Fibroblast of villous mesenchyme (primary cell): Measurements from ENCODE around the gene TBX5. TPM values are rescaled to one million over a fixed set of nuclear protein-coding genes. Genes with fewer than 3 reads are reported as not detected.

Experiments
- DNase-seq: peaks from one replicate; pipeline ENCODE4 v3.0.0-alpha.2; 2010; ENCODE audit warnings: low read depth
- H3K4me3 ChIP-seq: 2 replicates; pipeline ENCODE4 v1.5.1; 2011; ENCODE audit warnings: low read depth, mild to moderate bottlenecking, low read length
- total RNA-seq: library from RNA; depleted of rRNA; stranded (reverse); fragments of >200 nt; gene quantifications from 2 replicates; pipeline ENCODE4 v1.2.3, GENCODE V29; 2012
- TF ChIP-seq, protein P1 (sequence below): IDR thresholded peaks from 2 replicates; pipeline ENCODE4 v1.5.1; 2012; ENCODE audit warnings: low read depth, mild to moderate bottlenecking, low read length; ENCODE audit not compliant: insufficient read depth

TBX5 gene
- total RNA-seq, 1 donor, result 0.43 TPM

DNA sequence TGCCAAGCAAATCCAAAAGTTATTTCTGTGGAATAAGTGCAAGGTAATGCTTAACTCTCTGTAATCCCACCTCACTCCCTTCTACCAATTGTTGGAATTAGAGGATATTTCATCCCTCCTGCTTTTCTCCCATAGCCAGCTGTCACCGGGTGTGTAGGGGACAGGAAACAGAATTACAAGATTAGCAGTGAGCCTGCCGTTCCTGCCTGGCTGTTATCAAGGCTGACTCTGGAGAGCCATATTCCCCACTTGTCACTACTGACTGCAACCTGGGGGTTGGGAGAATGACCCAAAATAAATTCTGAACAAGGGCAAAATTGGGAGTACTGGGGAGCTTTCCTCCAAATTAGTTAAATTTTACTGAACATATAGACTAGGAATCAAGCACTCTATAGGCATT is 24.8 kb downstream of the TBX5 start:
- no peak for DNase-seq
- H3K4me3 ChIP-seq, result no peak overlapping the region
- TF ChIP-seq, protein P1, sequence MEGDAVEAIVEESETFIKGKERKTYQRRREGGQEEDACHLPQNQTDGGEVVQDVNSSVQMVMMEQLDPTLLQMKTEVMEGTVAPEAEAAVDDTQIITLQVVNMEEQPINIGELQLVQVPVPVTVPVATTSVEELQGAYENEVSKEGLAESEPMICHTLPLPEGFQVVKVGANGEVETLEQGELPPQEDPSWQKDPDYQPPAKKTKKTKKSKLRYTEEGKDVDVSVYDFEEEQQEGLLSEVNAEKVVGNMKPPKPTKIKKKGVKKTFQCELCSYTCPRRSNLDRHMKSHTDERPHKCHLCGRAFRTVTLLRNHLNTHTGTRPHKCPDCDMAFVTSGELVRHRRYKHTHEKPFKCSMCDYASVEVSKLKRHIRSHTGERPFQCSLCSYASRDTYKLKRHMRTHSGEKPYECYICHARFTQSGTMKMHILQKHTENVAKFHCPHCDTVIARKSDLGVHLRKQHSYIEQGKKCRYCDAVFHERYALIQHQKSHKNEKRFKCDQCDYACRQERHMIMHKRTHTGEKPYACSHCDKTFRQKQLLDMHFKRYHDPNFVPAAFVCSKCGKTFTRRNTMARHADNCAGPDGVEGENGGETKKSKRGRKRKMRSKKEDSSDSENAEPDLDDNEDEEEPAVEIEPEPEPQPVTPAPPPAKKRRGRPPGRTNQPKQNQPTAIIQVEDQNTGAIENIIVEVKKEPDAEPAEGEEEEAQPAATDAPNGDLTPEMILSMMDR, result no peak

DNA sequence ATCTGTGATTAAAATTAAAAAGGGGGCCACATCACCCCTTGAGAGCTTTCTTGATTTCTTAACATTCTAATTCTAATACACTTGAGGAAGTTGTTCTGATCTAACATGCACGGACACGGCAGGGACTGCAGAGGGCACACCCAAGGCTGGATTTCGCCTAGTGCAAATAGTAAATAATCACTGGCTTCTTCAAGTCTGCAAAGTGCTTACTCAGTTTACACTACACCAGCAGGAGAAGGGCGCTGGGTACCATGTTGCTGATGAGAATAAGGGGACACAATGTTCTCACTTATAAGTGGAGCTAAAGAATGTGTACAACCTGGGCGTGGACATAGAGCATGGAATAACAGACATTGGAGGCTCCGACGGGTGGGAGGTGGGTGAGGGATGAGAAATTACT is 34.2 kb downstream of the TBX5 start:
- H3K4me3 ChIP-seq, result no peak overlapping the region
- TF ChIP-seq, protein P1, result no peak
- DNase-seq, result no peak

DNA sequence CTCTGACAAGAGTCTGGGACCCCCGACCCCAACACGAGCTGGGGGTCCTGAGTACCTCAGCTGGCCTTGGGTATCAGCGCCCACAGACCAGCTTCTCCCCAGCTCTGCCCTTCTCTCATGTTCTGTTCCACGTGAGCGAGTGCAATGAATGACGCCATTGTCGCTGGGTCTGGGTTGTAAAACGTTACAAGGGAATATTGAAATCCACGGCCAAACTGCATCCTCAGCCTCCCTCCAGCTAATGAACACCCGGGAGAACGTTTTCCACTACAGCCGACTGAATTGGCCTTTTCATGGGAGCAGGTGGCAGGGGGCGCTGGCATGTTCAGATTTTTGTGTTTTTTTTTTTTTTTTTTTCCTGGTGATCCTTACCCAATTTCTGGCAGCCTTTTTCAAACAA is 34.7 kb downstream of the TBX5 start:
- TF ChIP-seq, protein P1, result no peak
- no peak overlapping the region for H3K4me3 ChIP-seq
- no peak for DNase-seq

DNA sequence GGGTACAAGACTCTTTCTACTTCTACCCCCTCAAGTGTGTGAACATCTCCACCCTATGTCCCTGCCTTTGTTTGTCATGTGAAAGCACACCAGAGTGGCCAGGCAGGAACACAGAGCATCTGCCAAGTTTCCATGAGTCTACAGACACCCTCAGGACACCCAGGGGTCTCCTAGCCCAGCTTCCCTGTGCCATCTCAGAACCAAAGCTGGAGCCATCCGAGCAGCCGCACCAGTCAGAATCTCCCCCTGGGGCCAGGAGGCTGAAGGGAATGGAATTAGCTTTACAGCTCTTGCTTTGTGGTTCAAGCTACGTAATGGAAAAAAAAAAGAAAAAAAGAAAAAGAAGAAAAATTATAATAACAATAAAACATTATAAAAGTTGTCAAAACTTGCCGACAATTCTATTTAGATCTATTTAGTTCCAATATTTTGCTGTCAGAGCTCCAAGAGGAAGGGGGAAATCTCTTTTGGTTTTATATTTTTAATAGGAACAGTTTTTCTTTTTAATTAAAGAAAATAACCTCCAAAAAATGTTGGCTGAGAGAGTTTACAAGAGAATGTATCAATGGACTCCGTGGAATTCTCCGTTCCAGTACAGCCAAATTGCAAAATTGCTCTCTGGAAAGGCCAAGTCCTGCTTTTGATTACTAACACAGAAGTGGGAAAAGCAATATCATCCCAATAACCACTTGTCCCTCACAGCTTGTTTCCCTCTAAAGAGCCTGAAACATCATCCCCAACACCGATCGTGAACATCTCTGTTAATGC is 37.1 kb downstream of the TBX5 start:
- H3K4me3 ChIP-seq, result no peak overlapping the region
- TF ChIP-seq, protein P1, result no peak

DNA sequence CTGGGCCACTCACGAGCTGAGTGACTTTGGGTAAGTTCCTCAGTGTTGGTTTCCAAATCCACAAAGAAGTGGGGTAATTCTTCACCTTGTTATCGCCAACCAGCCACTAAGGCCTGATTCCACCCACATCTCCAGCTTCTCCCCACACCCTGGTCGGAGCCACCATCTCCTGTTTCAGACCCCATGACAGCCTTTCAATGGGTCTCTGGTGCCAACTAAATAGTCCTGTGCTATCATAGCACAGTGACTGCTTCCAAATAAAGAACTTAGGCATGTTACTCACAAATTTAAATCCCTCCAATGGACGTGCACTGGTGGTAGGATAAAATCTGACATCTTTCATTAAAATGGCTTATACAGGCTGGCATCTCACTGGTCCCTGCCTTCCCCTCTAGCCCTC is 44.0 kb downstream of the TBX5 start:
- TF ChIP-seq, protein P1, result no peak
- H3K4me3 ChIP-seq, result no peak overlapping the region
- DNase-seq, result no peak

More for the DNA sequence above, 37.1 kb downstream of the TBX5 start:
- no peak for DNase-seq

DNA sequence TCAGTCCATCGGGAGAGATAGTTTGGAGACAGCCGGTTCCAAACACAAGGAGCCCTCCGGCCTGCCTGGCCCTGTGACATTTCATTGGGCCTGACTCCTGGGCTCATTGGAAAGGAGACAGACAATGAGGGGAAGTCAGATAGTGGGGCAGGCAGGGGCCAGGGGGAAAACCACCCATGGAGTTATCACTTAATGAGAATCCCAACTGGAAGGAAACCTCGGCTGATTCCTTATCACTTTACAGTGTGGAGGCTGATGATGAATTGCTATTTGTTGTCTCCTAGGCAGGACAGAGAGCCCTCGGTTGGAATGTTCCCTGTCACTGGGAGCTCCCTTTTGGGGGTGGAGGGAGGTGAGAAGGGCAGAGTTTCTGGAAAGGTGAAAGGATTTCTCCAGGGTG is 44.4 kb downstream of the TBX5 start:
- TF ChIP-seq, protein P1, result no peak
- DNase-seq, result no peak
- no peak overlapping the region for H3K4me3 ChIP-seq

DNA sequence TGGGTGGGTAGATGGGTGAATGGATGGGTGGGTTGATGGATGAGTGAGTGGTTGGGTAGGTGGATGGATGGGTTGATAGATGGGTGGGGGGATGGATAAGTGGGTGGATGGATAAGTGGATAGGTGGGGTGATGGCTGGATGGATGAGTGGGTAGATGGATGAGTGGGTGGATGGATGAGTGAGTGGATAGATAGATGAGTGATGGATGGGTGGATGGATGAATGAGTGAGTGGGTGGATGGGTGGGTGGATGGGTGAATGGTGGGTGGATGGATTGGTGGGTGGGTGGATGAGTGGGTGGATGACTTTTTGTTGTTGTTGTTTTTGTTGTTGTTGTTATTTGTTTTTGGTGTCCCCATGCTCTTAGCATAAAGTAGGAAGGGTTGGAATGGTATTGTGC is 45.5 kb downstream of the TBX5 start:
- TF ChIP-seq, protein P1, result no peak
- no peak for DNase-seq
- no peak overlapping the region for H3K4me3 ChIP-seq
